ENCODE data around the gene MBD3. TPM values are rescaled to one million over a fixed set of nuclear protein-coding genes. Genes with fewer than 3 reads are reported as not detected.
"Not testable (repeated sequence)": the region's sequence is repeated elsewhere in the genome, so short reads cannot be mapped to it uniquely, and the experiment has no call there.

The MBD3 gene, protein sequence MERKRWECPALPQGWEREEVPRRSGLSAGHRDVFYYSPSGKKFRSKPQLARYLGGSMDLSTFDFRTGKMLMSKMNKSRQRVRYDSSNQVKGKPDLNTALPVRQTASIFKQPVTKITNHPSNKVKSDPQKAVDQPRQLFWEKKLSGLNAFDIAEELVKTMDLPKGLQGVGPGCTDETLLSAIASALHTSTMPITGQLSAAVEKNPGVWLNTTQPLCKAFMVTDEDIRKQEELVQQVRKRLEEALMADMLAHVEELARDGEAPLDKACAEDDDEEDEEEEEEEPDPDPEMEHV
- total RNA-seq (2014; rRNA removed; shearing (Covaris generic)) (103 and 118 TPM in 2 replicates), polyA plus RNA-seq (2016; fragmentation: Nextera tagmentation; extraction: Ambion mirVana) (27.6 and 28.5 TPM in 2 replicates)
- long read RNA-seq, partial matches to known transcripts: 0 of 3 reads
- long read RNA-seq, other reads (novel, unspliced or antisense): 3 of 3 reads

DNA sequence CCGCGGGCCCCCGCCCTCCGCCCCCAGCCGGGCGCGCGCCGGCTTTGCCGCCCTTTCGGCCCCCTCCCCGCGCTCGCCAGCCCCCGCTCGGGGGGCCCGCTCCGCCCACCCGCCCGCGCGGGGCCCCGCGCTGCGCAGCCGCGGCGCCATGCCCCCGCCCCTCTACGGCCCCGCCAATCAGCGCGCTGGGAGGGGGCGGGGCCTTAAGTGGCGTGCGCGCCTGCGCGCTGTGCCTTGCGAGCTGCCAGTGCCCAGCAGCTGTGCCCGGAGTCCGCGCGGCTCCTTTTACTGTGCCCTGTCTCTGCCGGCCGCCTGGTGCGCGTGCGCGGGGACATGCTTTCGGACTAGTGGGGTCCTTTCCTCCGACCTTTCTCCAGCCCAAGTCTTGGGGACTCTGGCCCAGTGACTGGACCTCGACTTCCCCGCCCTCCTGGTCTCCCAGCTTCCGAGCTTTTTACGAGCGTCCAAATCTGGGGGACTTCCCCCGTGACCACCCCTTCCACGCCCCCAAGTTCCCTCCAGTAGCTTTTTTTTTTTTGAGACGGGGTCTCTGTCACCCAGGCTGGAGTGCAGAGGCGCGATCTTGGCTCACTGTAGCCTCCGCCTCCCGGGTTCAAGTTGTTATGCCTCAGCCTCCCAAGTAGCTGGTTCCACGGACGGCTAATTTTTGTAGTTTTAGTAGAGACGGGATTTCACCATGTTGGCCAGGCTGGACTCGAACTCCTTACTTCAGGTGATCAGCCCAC is at the start of gene MBD3:
Gene MBD3, minus strand, starts transcription at position 111 of the 746 bp plus-strand sequence. CDS start 234 bp downstream, outside the sequence.
- Histone ChIP-seq H2AFZ (peak within 1 kb of the TSS; percentile 74; the same call in 1 of the 2 replicates), H3K36me3 (ENCODE audit: insufficient read depth) (peaks cover 11% of the 10 kb centered on the region), H3K27ac (ENCODE audit: low read depth) (peak within 1 kb of the TSS; percentile 99), H3K27me3 (ENCODE audit: insufficient read depth) (no peaks in the 10 kb centered on the region), H3K4me2 (peak within 1 kb of the TSS; percentile 98), H3F3A (replicated peaks; ENCODE audit: low read depth) (peaks cover 32% of the 10 kb centered on the region), H4K20me1 (replicated peaks; ENCODE audit: insufficient read depth) (peaks cover 22% of the 10 kb centered on the region), H3K9me2 (ENCODE audit: insufficient read depth) (no peaks in the 10 kb centered on the region), H3K79me2 (replicated peaks; ENCODE audit: insufficient read depth) (peaks cover 41% of the 10 kb centered on the region), H3K4me3 (peak within 1 kb of the TSS; percentile 94), H3K4me1 (ENCODE audit: insufficient read depth) (peaks cover 11% of the 10 kb centered on the region)
- ATAC-seq: peak; percentile 76
- Mint-ChIP-seq H3K4me3 (peak within 1 kb of the TSS; percentile 89), H3K4me1 (peaks cover 6% of the 10 kb centered on the region), H3K9me3 (no peaks in the 10 kb centered on the region), H3K27me3 (ENCODE audit: insufficient read depth, low read depth, poor library complexity) (peaks cover 27% of the 10 kb centered on the region), H3K27ac (peak within 1 kb of the TSS; percentile 95), H3K36me3 (ENCODE audit: low read depth) (peaks cover 37% of the 10 kb centered on the region)
- DNase-seq (ENCODE audit: low spot score): peak; percentile 97
- peak; percentile 80 for TF ChIP-seq POLR2AphosphoS5 (IDR thresholded peaks at IDR 0.05; ENCODE audit: low read depth)
- no peak for TF ChIP-seq JUNB (IDR thresholded peaks at IDR 0.05; ENCODE audit: unreplicated experiment)
- no peak for TF ChIP-seq STAT1 (IDR thresholded peaks at IDR 0.05; ENCODE audit: unreplicated experiment)
- TF ChIP-seq EZH2 (IDR thresholded peaks at IDR 0.05; ENCODE audit: low read depth, unreplicated experiment): no peak

DNA sequence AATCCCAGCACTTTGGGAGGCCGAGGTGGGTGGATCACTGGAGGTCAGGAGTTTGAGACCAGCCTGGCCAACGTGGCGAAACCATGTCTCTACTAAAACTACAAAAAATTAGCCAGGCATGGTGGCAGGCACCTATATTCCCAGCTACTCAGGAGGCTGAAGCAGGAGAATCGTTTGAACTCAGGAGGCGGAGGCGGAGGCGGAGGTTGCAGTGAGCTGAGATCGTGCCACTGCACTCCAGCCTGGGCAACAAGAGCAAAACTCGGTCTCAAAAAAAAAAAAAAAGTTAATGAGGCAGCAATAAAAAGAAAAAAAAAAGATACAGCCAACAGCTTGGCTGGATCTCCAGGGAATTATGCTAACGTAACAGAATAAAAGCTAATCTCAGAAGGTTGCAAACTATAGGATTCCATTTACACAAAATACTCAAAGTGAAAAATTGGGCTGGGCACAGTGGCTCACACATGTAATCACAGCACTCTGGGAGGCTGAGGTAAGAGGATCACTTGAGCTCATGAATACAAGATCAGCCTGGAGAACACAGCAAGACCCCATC is 48.3 kb upstream of the MBD3 start:
- peaks cover 88% of the 10 kb centered on the region for H3K36me3 Mint-ChIP-seq (ENCODE audit: low read depth)
- H3K4me2 ChIP-seq; H3K4me1 ChIP-seq (ENCODE audit: insufficient read depth); H3K4me3 Mint-ChIP-seq; H3K27me3 ChIP-seq (ENCODE audit: insufficient read depth); H2AFZ ChIP-seq; ATAC-seq; H3F3A ChIP-seq (replicated peaks; ENCODE audit: low read depth); H3K9me3 Mint-ChIP-seq; H3K27ac ChIP-seq (ENCODE audit: low read depth); H3K27ac Mint-ChIP-seq; H3K4me1 Mint-ChIP-seq; DNase-seq (ENCODE audit: low spot score); H3K9me2 ChIP-seq (ENCODE audit: insufficient read depth); H3K4me3 ChIP-seq: not testable (repeated sequence)
- peaks cover 20% of the 10 kb centered on the region for H3K27me3 Mint-ChIP-seq (ENCODE audit: insufficient read depth, low read depth, poor library complexity)
- Histone ChIP-seq H3K79me2 (replicated peaks; ENCODE audit: insufficient read depth) (peaks cover 83% of the 10 kb centered on the region), H3K36me3 (ENCODE audit: insufficient read depth) (peaks cover 23% of the 10 kb centered on the region), H4K20me1 (replicated peaks; ENCODE audit: insufficient read depth) (peaks cover 50% of the 10 kb centered on the region)

DNA sequence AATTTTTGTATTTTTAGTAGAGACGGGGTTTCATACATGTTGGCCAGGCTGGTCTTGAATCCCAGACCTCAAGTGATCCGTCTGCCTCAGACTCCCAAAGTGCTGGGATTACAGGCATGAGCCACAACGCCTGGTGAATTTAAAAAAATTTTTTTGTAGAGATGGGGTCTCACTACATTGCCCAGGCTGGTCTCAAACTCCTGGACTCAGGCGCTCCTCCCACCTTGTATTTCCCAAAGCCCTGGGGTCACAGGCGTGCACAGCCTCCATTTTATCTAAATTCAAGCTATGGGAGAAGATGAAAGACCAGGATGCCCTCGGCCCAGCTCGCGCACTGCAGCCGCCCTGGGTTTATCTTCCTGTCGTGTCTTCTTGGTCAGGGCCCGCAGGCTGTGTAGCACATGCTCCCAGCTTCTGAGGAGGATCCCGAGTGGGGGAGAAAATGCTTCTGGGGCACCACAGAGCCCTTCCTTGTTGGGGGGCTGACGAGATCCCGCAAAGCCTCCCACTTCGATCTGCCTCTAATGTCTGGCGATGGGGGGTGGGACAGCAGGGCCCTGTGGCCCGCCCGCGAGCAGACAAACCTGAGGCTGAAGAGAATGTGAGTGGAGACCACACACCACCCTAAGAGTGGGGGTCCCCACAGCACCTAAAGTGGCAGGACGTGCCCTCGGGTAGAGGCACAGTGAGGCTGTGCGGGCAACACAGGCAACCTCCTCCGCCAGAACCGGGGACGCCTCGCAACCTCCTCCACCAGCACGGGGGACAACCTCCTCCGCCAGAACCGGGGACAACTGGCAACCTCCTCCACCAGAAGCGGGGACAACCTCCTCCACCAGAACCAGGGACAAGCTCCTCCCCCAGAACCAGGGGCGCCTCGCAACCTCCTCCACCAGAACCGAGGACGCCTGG is 43.9 kb upstream of the MBD3 start:
- peaks cover 85% of the 10 kb centered on the region for H3K36me3 Mint-ChIP-seq (ENCODE audit: low read depth)
- no peak for TF ChIP-seq POLR2AphosphoS5 (IDR thresholded peaks at IDR 0.05; ENCODE audit: low read depth)
- TF ChIP-seq, protein P1, sequence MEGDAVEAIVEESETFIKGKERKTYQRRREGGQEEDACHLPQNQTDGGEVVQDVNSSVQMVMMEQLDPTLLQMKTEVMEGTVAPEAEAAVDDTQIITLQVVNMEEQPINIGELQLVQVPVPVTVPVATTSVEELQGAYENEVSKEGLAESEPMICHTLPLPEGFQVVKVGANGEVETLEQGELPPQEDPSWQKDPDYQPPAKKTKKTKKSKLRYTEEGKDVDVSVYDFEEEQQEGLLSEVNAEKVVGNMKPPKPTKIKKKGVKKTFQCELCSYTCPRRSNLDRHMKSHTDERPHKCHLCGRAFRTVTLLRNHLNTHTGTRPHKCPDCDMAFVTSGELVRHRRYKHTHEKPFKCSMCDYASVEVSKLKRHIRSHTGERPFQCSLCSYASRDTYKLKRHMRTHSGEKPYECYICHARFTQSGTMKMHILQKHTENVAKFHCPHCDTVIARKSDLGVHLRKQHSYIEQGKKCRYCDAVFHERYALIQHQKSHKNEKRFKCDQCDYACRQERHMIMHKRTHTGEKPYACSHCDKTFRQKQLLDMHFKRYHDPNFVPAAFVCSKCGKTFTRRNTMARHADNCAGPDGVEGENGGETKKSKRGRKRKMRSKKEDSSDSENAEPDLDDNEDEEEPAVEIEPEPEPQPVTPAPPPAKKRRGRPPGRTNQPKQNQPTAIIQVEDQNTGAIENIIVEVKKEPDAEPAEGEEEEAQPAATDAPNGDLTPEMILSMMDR (conservative IDR thresholded peaks at IDR 0.05; ENCODE audit: low read depth in 2 of 2): no peak
- TF ChIP-seq ZNF114 (CRISPR knock-in tag; IDR thresholded peaks at IDR 0.05): no peak
- TF ChIP-seq, protein P2, sequence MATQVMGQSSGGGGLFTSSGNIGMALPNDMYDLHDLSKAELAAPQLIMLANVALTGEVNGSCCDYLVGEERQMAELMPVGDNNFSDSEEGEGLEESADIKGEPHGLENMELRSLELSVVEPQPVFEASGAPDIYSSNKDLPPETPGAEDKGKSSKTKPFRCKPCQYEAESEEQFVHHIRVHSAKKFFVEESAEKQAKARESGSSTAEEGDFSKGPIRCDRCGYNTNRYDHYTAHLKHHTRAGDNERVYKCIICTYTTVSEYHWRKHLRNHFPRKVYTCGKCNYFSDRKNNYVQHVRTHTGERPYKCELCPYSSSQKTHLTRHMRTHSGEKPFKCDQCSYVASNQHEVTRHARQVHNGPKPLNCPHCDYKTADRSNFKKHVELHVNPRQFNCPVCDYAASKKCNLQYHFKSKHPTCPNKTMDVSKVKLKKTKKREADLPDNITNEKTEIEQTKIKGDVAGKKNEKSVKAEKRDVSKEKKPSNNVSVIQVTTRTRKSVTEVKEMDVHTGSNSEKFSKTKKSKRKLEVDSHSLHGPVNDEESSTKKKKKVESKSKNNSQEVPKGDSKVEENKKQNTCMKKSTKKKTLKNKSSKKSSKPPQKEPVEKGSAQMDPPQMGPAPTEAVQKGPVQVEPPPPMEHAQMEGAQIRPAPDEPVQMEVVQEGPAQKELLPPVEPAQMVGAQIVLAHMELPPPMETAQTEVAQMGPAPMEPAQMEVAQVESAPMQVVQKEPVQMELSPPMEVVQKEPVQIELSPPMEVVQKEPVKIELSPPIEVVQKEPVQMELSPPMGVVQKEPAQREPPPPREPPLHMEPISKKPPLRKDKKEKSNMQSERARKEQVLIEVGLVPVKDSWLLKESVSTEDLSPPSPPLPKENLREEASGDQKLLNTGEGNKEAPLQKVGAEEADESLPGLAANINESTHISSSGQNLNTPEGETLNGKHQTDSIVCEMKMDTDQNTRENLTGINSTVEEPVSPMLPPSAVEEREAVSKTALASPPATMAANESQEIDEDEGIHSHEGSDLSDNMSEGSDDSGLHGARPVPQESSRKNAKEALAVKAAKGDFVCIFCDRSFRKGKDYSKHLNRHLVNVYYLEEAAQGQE (IDR thresholded peaks at IDR 0.05; ENCODE audit: unreplicated experiment): no peak
- no peak for TF ChIP-seq NANOG (IDR thresholded peaks at IDR 0.05; ENCODE audit: borderline replicate concordance)

More for the DNA sequence above, 43.9 kb upstream of the MBD3 start:
- Histone ChIP-seq H2AFZ (no peak overlapping the region), H3K4me3 (no peak overlapping the region), H3K4me1 (ENCODE audit: insufficient read depth) (no peaks in the 10 kb centered on the region), H3K9me2 (ENCODE audit: insufficient read depth) (no peaks in the 10 kb centered on the region), H3F3A (replicated peaks; ENCODE audit: low read depth) (0 out of 2 replicates have a peak, but pooled peaks cover 7% of the 10 kb centered on the region), H3K4me2 (no peak overlapping the region), H3K36me3 (ENCODE audit: insufficient read depth) (peaks cover 22% of the 10 kb centered on the region), H3K27me3 (ENCODE audit: insufficient read depth) (no peaks in the 10 kb centered on the region), H4K20me1 (replicated peaks; ENCODE audit: insufficient read depth) (peaks cover 66% of the 10 kb centered on the region), H3K79me2 (replicated peaks; ENCODE audit: insufficient read depth) (peaks cover 76% of the 10 kb centered on the region), H3K27ac (ENCODE audit: low read depth) (no peak overlapping the region)
- H3K27ac Mint-ChIP-seq: no peak overlapping the region
- peaks cover 8% of the 10 kb centered on the region for H3K9me3 Mint-ChIP-seq
- DNase-seq (ENCODE audit: low spot score): no peak
- no peaks in the 10 kb centered on the region for H3K4me1 Mint-ChIP-seq
- peaks cover 16% of the 10 kb centered on the region for H3K27me3 Mint-ChIP-seq (ENCODE audit: insufficient read depth, low read depth, poor library complexity)
- ATAC-seq: no peak
- no peak overlapping the region for H3K4me3 Mint-ChIP-seq
